WTC11 (cell line): ENCODE data around the gene GAA.

Experiments used
- ATF2 ChIP-seq: sonication (generic); formaldehyde crosslinking; IDR thresholded peaks from 2 replicates; pipeline ENCODE4 v1.8.1; 2022; ENCODE audit warnings: low read depth, missing genetic modification reagents, borderline replicate concordance
- CTCF ChIP-seq: fragments of 200-600 bp; IDR thresholded peaks from 2 replicates; pipeline ENCODE4 v1.8.0; 2022; ENCODE audit warnings: antibody characterized with exemption
- E2F1 ChIP-seq: sonication (generic); formaldehyde crosslinking; IDR thresholded peaks from 2 replicates; pipeline ENCODE4 v1.8.0; 2022; ENCODE audit warnings: mild to moderate bottlenecking, missing genetic modification reagents
- MLX ChIP-seq: sonication (generic); formaldehyde crosslinking; IDR thresholded peaks from 2 replicates; pipeline ENCODE4 v1.8.1; 2023; ENCODE audit warnings: mild to moderate bottlenecking, missing genetic modification reagents, moderate library complexity
- RELA ChIP-seq: sonication (generic); formaldehyde crosslinking; IDR thresholded peaks from 2 replicates; pipeline ENCODE4 v1.8.1; 2022; ENCODE audit warnings: missing genetic modification reagents, mild to moderate bottlenecking, borderline replicate concordance
- RORB ChIP-seq: fragments of 250-450 bp; sonication (Bioruptor Pico); IDR thresholded peaks from 2 replicates; pipeline ENCODE4 v1.9.0; 2021; ENCODE audit warnings: mild to moderate bottlenecking
- USF2 ChIP-seq: sonication (generic); formaldehyde crosslinking; IDR thresholded peaks from 2 replicates; pipeline ENCODE4 v1.8.1; 2023; ENCODE audit warnings: mild to moderate bottlenecking, missing genetic modification reagents, moderate library complexity
- ZBTB43 ChIP-seq: sonication (generic); formaldehyde crosslinking; IDR thresholded peaks from 2 replicates; pipeline ENCODE4 v1.8.1; 2023; ENCODE audit warnings: mild to moderate bottlenecking, missing genetic modification reagents
- ZNF121 ChIP-seq: sonication (generic); formaldehyde crosslinking; IDR thresholded peaks from 2 replicates; pipeline ENCODE4 v1.8.0; 2023; ENCODE audit warnings: missing genetic modification reagents
- ZSCAN18 ChIP-seq: fragments of 250-450 bp; sonication (Bioruptor Pico); IDR thresholded peaks from 2 replicates; pipeline ENCODE4 v2.1.2; 2022; ENCODE audit warnings: mild to moderate bottlenecking, moderate library complexity

- TF ChIP-seq RORB (CRISPR knock-in tag) (no peak), CTCF (no peak), E2F1 (no peak), RELA (peak; percentile 63; the same call in 1 of the 2 replicates), USF2 (CRISPR knock-in tag) (no peak), MLX (CRISPR knock-in tag) (no peak), ZNF121 (no peak), ZBTB43 (no peak), ZSCAN18 (no peak), ATF2 (CRISPR knock-in tag) (no peak)
These were observed 45.0 kb downstream of the GAA start for GRCh38 chr17:80146121-80147034.
